Measurements from ENCODE around the gene H19.

DNA sequence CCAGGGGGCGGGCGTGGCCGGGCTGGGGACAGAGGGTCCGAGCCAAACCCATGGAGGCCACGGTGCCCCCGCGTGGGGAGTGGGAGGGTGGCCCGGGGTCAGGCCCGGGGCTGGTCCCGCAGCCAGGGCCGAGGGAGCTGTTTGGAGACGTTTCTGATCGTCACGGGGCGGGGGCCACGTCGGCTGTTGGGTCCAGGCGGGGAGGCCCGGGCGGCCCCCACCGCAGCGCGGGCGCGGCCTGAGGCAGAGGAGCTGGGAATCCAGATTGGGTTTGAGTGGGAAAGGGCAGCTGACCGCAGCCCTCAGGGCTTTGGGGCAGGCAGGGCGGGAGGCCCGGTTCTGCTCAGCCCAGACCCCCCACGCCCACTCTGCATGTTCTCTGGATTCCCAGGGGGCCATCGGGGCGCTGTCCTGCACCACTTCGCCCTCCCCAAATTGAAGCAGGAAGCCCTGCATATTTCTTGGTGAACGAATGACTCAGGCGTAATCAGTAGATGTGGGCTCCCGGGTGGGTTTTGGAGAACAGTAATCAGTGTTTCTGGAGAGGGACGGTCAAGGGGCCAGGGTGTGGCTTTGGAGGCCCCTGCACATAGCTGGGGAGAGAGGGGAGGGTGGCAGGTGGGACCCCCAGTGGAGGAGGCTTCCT is 49.9 kb downstream of the H19 start:
- TF ChIP-seq, protein P1, sequence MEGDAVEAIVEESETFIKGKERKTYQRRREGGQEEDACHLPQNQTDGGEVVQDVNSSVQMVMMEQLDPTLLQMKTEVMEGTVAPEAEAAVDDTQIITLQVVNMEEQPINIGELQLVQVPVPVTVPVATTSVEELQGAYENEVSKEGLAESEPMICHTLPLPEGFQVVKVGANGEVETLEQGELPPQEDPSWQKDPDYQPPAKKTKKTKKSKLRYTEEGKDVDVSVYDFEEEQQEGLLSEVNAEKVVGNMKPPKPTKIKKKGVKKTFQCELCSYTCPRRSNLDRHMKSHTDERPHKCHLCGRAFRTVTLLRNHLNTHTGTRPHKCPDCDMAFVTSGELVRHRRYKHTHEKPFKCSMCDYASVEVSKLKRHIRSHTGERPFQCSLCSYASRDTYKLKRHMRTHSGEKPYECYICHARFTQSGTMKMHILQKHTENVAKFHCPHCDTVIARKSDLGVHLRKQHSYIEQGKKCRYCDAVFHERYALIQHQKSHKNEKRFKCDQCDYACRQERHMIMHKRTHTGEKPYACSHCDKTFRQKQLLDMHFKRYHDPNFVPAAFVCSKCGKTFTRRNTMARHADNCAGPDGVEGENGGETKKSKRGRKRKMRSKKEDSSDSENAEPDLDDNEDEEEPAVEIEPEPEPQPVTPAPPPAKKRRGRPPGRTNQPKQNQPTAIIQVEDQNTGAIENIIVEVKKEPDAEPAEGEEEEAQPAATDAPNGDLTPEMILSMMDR (IDR thresholded peaks at IDR 0.05; ENCODE audit: low read length): no peak
- TF ChIP-seq EZH2 (IDR thresholded peaks at IDR 0.05; ENCODE audit: borderline replicate concordance, low read length): no peak

Measured in OCI-LY1 (cell line).